ENCODE data around the gene BAIAP2.

BAIAP2 gene

DNA sequence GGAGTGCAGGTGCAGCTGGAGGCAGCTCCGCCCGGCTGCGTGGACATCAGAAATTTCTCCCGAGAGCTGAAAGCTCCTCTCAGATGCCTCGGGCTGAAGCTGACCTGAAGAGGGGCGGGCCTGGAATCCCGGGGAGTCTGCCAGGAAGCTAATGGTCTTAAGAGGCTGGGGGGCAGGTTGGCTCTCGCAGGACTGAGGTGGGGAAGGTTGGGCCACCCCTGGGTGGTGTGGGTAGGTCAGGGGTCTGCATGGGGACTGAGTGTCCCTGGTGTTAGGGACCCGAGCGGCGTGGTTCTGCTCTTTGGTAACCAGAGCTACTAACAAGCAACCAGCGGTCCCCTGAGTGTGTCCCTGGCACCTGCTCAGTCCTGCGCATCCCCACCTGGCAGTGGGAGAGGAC is 39.8 kb upstream of the BAIAP2 start:
- no peaks in the 10 kb centered on the region for H3K27me3 ChIP-seq (ENCODE audit: control insufficient read depth in 1 of 2, insufficient read depth in 2 of 2, low read length in 2 of 2)
- no peaks in the 10 kb centered on the region for H3K9me3 ChIP-seq (ENCODE audit: low read length)
- H3K4me3 ChIP-seq (ENCODE audit: low read depth in 1 of 2, low read length in 2 of 2): no peak overlapping the region
- no peak overlapping the region for H3K27ac ChIP-seq (ENCODE audit: low read depth, low read length)
- H3K4me1 ChIP-seq (ENCODE audit: insufficient read depth, low read length): peaks cover 21% of the 10 kb centered on the region
- no peak overlapping the region for H3K9ac ChIP-seq (ENCODE audit: low read length)
- H3K36me3 ChIP-seq (ENCODE audit: insufficient read depth, low read length): peaks cover 30% of the 10 kb centered on the region

DNA sequence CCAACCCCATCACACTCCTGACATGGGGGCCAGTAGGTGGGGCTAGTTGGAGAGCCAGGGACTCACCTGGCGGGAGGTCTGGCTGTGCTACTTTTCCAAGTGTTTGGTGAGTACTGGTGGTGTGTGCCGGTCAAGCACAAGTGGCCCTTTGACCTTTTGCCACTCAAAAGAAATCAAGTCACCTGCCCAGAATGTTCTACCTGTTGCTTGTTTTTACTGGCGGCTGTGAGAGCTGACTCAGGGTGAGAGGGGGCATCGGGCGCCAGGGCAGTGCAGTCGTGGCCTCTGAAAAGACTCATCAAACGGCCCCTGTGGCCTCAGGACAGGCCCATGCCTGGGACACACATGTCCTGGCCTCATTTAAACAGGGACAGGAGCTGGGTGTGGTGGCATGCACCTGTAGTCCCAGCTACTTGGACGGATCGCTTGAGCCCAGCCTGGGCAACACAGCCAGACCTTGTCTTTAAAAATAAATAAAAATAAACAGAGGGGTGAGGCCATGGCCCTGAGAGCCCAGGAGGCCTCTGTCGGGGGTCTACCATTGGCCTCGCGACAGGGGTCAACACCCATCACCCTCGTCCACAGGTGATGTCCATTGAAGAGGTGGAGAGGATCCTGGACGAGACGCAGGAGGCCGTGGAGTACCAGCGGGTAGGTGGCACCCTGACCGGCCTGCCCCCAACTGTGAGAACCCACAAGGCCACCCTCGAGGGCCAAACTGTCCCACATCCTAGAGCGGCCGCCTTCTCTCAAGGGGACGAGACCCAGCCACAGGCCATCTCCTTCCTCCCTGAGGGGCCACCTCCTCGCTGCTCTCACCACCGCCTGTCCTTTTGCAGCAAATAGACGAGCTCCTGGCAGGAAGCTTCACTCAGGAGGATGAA is 38.3 kb upstream of the BAIAP2 start:
- Histone ChIP-seq H3K4me1 (ENCODE audit: insufficient read depth, low read length) (peaks cover 14% of the 10 kb centered on the region), H3K27me3 (ENCODE audit: control insufficient read depth in 1 of 2, insufficient read depth in 2 of 2, low read length in 2 of 2) (no peaks in the 10 kb centered on the region), H3K27ac (ENCODE audit: low read depth, low read length) (no peak overlapping the region), H3K4me3 (ENCODE audit: low read depth in 1 of 2, low read length in 2 of 2) (no peak overlapping the region), H3K9me3 (ENCODE audit: low read length) (no peaks in the 10 kb centered on the region), H3K9ac (ENCODE audit: low read length) (no peak overlapping the region), H3K36me3 (ENCODE audit: insufficient read depth, low read length) (peaks cover 30% of the 10 kb centered on the region)

DNA sequence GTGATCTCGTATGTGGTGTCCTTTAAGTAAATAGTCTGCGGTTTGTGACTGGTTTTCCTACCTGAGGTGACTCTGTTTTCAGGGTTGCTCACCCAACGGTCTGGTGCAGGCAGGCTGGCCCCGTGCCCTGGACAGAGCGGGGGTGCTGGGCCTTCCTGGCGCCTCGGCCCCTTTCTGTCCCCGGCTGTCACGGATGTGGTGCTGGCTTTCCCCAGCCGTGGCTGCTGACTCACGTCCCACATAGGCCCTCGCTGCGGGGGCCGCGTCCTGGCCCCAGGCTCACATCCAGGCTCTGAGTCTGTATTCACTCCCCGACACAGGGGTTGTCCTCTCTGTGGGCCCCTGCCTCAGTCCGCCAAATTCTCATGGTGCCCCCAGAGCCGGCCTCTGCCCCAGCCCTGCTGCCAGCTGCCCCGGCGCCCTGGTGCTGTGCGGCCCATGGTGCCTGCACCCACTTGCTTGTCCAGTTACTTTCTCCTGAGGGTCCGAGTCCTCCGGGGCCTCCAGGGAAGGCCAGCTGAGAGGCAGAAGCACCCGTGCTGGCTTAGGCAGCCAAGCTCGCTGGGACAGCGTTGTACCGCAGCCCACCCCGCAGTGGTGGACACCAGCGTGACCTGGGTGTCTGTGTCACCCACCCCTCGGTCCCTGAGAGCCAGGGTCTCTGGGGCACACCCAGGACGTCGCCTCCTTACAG is 37.4 kb upstream of the BAIAP2 start:
- Histone ChIP-seq H3K36me3 (ENCODE audit: insufficient read depth, low read length) (peaks cover 30% of the 10 kb centered on the region), H3K4me1 (ENCODE audit: insufficient read depth, low read length) (peaks cover 19% of the 10 kb centered on the region), H3K9ac (ENCODE audit: low read length) (no peak overlapping the region), H3K27ac (ENCODE audit: low read depth, low read length) (no peak overlapping the region), H3K4me3 (ENCODE audit: low read depth in 1 of 2, low read length in 2 of 2) (no peak overlapping the region), H3K27me3 (ENCODE audit: control insufficient read depth in 1 of 2, insufficient read depth in 2 of 2, low read length in 2 of 2) (no peaks in the 10 kb centered on the region), H3K9me3 (ENCODE audit: low read length) (no peaks in the 10 kb centered on the region)

DNA sequence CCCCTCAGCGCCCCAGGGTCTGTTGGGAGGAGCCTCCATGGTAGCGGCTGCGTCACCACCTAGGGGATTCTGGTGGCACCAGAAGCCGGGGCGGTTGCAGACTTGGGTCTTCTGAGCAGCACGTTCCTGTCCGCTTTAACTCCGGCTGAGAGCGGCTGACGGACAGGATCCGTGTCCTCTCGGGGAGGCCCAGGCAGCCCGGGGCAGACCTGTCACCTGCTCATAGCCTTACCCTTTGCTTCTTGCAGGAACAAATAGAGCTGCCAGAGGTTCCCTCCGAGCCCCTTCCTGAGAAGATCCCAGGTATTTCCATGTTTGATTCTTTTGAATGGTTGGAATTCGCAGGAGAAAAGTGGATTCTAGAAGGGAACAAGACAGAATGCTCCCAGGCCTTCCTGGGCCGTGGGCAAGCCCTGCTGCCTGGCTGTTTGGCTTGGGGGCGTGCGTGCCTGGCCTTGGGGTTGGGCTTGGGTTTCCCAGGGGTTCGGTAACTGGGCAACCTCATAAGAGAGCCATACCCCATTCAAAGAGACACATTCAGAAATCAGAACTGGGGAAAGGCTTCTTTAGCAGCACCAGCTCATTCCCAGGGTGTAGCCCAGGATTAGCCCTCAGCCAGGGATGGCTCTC is 36.7 kb upstream of the BAIAP2 start:
- no peaks in the 10 kb centered on the region for H3K9me3 ChIP-seq (ENCODE audit: low read length)
- H3K36me3 ChIP-seq (ENCODE audit: insufficient read depth, low read length): peaks cover 30% of the 10 kb centered on the region
- H3K27ac ChIP-seq (ENCODE audit: low read depth, low read length): no peak overlapping the region
- H3K4me3 ChIP-seq (ENCODE audit: low read depth in 1 of 2, low read length in 2 of 2): no peak overlapping the region
- H3K27me3 ChIP-seq (ENCODE audit: control insufficient read depth in 1 of 2, insufficient read depth in 2 of 2, low read length in 2 of 2): no peaks in the 10 kb centered on the region
- H3K9ac ChIP-seq (ENCODE audit: low read length): no peak overlapping the region
- peaks cover 17% of the 10 kb centered on the region for H3K4me1 ChIP-seq (ENCODE audit: insufficient read depth, low read length)

DNA sequence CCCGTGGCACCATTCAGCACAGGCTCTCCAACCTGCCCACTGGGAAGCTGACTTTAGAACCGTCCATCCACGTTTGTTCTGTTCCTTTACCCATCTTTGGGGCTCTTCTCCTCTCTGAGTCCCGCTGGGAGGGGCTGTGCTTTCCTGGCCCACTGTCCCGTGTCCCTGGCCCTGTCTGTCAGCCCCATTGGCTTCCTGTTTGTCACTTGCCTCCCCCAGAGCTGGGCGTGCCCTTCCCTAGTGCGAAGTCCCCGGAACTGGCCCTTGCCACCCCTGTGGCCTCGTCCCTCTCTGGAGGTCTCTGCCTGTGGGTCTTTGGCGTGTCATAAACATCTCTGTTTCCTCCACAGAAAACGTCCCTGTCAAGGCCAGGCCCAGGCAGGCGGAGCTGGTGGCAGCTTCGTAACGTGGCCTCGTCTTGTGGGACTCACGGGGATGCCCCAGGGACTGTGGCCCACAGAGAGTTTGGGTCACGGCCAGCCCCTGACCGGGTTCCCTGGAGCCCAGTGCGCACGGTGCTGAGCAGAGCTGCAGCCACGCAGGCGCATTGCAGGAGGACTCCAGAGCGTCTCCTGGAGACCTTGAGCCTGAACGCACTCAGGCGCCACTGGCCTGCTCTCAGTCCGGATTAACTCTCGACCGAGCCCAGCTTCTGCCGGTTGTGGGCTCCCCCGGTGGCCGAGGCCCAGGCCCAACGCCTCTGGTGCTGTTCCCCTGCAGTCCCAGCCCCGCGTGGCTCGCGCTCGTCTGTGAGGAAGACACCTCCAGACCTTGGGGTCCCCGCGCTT is 36.0 kb upstream of the BAIAP2 start:
- peaks cover 11% of the 10 kb centered on the region for H3K4me1 ChIP-seq (ENCODE audit: insufficient read depth, low read length)
- H3K27ac ChIP-seq (ENCODE audit: low read depth, low read length): no peak overlapping the region
- no peak overlapping the region for H3K9ac ChIP-seq (ENCODE audit: low read length)
- H3K9me3 ChIP-seq (ENCODE audit: low read length): no peaks in the 10 kb centered on the region
- H3K27me3 ChIP-seq (ENCODE audit: control insufficient read depth in 1 of 2, insufficient read depth in 2 of 2, low read length in 2 of 2): peaks cover 0 to 7% of the 10 kb centered on the region in 2 donors
- peaks cover 30% of the 10 kb centered on the region for H3K36me3 ChIP-seq (ENCODE audit: insufficient read depth, low read length)
- no peak overlapping the region for H3K4me3 ChIP-seq (ENCODE audit: low read depth in 1 of 2, low read length in 2 of 2)

DNA sequence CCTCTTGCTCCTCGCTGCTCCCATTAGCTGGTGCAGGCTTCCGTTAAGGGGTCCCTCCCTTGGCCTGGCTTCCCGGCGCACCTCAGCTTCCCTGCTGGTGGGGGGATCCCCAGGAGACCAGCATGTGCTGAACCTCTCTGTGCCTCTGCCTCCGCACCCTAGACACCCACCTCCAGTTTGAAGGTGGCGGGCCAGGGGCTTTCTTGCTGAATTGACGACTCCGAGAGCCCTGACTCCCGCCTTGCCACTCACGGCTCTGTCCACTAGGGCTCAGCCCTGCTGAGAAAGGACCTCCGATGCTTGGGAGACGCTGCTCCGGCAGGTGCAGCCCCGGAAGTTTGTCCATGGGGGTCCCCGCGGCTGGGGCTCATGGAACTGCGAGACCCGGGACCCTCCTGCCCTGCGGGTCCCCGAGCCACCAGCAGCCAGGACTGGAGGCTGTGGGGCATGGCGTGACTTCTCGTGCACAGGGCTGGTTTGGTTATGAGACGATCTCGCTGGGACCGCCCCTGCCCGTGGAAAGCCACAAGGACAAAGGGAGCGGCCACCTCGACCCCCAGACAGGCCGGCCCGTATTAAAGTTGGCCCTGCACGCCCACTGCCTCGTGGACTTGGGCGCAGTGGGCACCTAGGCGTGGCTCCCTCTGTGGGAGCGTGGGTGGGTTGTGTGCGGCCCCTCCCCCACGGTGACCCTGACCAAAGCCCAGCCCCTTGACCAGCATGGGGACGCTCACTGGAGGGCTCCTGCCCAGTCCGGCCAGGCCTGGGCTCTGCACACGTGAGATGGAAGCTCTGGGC is 35.2 kb upstream of the BAIAP2 start:
- Histone ChIP-seq H3K9ac (ENCODE audit: low read length) (no peak overlapping the region), H3K36me3 (ENCODE audit: insufficient read depth, low read length) (peaks cover 30% of the 10 kb centered on the region), H3K4me1 (ENCODE audit: insufficient read depth, low read length) (peaks cover 15% of the 10 kb centered on the region)

DNA sequence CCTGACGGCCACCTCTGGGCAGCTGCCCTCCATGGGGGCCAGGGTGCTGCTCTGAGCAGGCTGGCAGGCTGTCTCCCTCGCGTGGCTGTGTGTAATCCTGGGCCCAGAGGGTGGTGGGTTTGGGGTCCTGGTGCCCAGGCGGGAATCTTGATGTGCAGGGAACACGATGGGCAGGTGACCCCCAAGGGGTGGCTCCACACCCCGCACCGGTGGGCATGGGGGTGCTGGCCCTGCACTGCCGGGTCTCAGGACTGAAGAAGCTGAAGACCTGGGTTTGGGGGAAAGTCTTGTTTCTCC is 34.7 kb upstream of the BAIAP2 start:
- H3K4me1 ChIP-seq (ENCODE audit: insufficient read depth, low read length): peaks cover 16% of the 10 kb centered on the region
- H3K27ac ChIP-seq (ENCODE audit: low read depth, low read length): no peak overlapping the region
- no peaks in the 10 kb centered on the region for H3K9me3 ChIP-seq (ENCODE audit: low read length)
- no peak overlapping the region for H3K4me3 ChIP-seq (ENCODE audit: low read depth in 1 of 2, low read length in 2 of 2)
- peaks cover 27% of the 10 kb centered on the region for H3K36me3 ChIP-seq (ENCODE audit: insufficient read depth, low read length)
- no peak overlapping the region for H3K9ac ChIP-seq (ENCODE audit: low read length)
- H3K27me3 ChIP-seq (ENCODE audit: control insufficient read depth in 1 of 2, insufficient read depth in 2 of 2, low read length in 2 of 2): peaks cover 7 to 17% of the 10 kb centered on the region in 2 donors

More for the DNA sequence above, 35.2 kb upstream of the BAIAP2 start:
- H3K27ac ChIP-seq (ENCODE audit: low read depth, low read length): no peak overlapping the region
- H3K4me3 ChIP-seq (ENCODE audit: low read depth in 1 of 2, low read length in 2 of 2): no peak overlapping the region
- peaks cover 3 to 12% of the 10 kb centered on the region in 2 donors for H3K27me3 ChIP-seq (ENCODE audit: control insufficient read depth in 1 of 2, insufficient read depth in 2 of 2, low read length in 2 of 2)
- no peaks in the 10 kb centered on the region for H3K9me3 ChIP-seq (ENCODE audit: low read length)

DNA sequence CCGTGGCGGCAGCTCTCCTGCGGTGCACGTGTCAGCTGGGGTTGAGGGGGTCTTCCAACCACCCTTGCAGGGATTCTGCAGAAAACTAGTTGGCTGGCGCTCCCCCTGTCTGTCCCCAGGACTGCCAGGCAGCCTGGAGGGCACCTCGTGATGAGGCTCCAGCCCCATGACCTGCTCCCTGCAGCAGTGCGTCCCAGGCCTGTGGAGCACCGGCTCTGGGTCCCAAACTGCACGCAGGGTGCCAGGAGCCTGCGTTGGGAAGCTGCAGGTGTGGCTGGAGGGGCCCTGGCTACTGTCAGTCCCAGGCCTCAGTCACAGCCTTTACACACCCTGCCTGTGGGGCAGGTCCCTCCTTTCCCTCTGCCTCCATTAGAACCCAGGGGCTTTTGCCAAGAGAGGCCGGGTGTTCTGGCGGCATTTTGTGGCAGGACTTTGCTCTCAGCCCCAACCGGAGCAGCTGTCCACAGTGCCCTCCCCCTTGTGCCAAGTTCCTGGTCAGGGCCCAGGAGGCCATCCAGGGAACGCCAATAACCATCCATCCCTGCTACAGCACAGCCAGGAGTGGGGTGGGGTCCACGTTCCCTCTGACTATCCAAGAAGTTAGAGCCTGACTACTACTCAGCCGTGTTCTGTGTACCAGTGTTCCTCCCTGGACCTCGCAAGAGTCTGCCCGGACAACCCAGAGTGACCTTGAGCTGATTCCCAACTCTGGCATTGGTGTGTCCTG is 34.2 kb upstream of the BAIAP2 start:
- Histone ChIP-seq H3K27me3 (ENCODE audit: control insufficient read depth in 1 of 2, insufficient read depth in 2 of 2, low read length in 2 of 2) (peaks cover 7 to 17% of the 10 kb centered on the region in 2 donors), H3K27ac (ENCODE audit: low read depth, low read length) (no peak overlapping the region), H3K9me3 (ENCODE audit: low read length) (no peaks in the 10 kb centered on the region), H3K36me3 (ENCODE audit: insufficient read depth, low read length) (peaks cover 21% of the 10 kb centered on the region), H3K9ac (ENCODE audit: low read length) (no peak overlapping the region), H3K4me3 (ENCODE audit: low read depth in 1 of 2, low read length in 2 of 2) (no peak overlapping the region), H3K4me1 (ENCODE audit: insufficient read depth, low read length) (peaks cover 16% of the 10 kb centered on the region)

DNA sequence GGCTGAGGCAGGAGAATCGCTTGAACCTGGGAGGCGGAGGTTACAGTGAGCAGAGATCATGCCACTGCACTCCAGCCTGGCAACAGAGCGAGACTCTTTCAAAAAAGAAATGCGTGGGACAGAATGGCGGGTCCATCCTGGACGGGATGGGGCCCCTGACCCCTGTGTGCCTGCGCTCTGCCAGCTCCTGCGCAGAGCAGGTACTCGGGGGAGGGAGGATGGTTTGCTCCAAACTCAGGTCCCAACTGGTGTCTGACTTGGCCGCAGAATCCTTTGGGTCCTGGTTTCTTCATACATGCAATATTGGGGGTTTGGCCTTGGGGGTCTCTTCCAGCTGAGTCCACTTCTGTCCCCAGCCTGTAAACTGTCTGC is 33.0 kb upstream of the BAIAP2 start:
- H3K9ac ChIP-seq (ENCODE audit: low read length): no peak overlapping the region
- H3K27ac ChIP-seq (ENCODE audit: low read depth, low read length): no peak overlapping the region
- peaks cover 9% of the 10 kb centered on the region for H3K36me3 ChIP-seq (ENCODE audit: insufficient read depth, low read length)
- peaks cover 16% of the 10 kb centered on the region for H3K4me1 ChIP-seq (ENCODE audit: insufficient read depth, low read length)
- H3K9me3 ChIP-seq (ENCODE audit: low read length): no peaks in the 10 kb centered on the region
- H3K4me3 ChIP-seq (ENCODE audit: low read depth in 1 of 2, low read length in 2 of 2): no peak overlapping the region
- peaks cover 7 to 17% of the 10 kb centered on the region in 2 donors for H3K27me3 ChIP-seq (ENCODE audit: control insufficient read depth in 1 of 2, insufficient read depth in 2 of 2, low read length in 2 of 2)
